ENCODE measurements around the gene ZC3H4. TPM values are rescaled to one million over a fixed set of nuclear protein-coding genes. Genes with fewer than 3 reads are reported as not detected.

Gene ZC3H4
- total RNA-seq, 1 donor from 2014 or later: 23.9 TPM

DNA sequence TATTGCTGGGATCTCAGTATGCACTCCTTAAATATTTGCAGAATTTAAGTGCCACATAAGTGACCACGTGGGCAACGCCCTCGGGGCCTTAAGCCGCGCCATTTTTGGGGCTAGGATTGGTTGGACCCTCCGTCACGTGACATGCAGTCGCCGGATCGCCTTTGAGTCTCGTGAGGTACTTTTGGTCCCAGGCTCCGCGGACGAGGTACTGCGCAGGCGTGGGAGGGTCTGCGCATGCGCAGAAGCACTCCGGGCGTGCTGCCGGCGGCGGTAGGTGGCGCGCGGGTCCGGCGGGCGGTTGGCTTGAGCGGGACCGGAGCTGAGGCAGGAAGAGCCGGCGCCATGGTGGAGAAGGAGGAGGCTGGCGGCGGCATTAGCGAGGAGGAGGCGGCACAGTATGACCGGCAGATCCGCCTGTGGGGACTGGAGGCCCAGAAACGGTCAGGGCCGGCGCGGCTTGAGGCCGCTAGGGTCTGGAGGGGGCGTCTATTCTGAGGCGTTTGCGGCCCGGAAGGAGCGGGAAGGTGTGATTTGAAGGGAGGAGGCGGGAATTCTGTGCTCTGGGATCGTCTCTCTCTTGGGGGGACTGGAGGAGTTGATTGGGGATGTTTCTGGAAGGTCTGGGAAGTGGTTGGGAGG lies 17.1 kb upstream of the ZC3H4 start, which contains the start of gene SAE1:
Gene SAE1 (plus strand): TSS at position 247 of the 639 bp plus-strand sequence. CDS start 96 bp downstream, at position 343.
- Histone ChIP-seq H3K4me3 (ENCODE audit: low read depth, low read length) (peak within 1 kb of the TSS; percentile 68), H3K27me3 (ENCODE audit: control insufficient read depth, insufficient read depth, low read length) (no peaks in the 10 kb centered on the region), H3K36me3 (ENCODE audit: control insufficient read depth, insufficient read depth, low read length) (peaks cover 2% of the 10 kb centered on the region)
- TF ChIP-seq CTCF (IDR thresholded peaks at IDR 0.05; ENCODE audit: insufficient read depth, low read length, poor library complexity, severe bottlenecking): peak; percentile 50
- peak; percentile 90 for DNase-seq (ENCODE audit: low read depth)

- no peak for DNase-seq (ENCODE audit: low read depth)
Observed at GRCh38 chr19:47130120-47130588, 16.6 kb upstream of the ZC3H4 start.

DNA sequence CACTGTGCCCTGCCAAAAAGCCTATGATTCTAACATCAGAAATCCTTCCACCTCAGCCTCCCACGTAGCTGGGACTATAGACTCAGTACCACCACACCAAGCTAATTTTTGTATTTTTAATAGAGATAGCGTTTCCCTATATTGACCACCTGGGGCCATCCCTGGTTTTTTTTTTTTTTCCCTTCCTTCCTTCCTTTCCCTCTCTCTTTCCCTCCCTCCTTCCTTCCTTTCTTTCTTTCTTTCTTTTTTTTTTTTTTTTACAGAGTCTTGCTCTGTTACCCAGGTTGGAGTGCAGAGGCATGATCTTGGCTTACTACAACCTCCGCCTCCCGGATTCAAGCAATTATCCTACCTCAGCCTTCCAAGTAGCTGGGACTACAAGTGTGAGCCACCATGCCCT lies 16.0 kb upstream of the ZC3H4 start:
- Histone ChIP-seq H3K27me3 (ENCODE audit: control insufficient read depth, insufficient read depth, low read length) (no peaks in the 10 kb centered on the region), H3K4me3 (ENCODE audit: low read depth, low read length) (no peak overlapping the region), H3K36me3 (ENCODE audit: control insufficient read depth, insufficient read depth, low read length) (peaks cover 2% of the 10 kb centered on the region)
- DNase-seq (ENCODE audit: low read depth): no peak
- TF ChIP-seq CTCF (IDR thresholded peaks at IDR 0.05; ENCODE audit: insufficient read depth, low read length, poor library complexity, severe bottlenecking): no peak

More at GRCh38 chr19:47130120-47130588, 16.6 kb upstream of the ZC3H4 start:
- Histone ChIP-seq H3K27me3 (ENCODE audit: control insufficient read depth, insufficient read depth, low read length) (no peaks in the 10 kb centered on the region), H3K4me3 (ENCODE audit: low read depth, low read length) (no peak overlapping the region), H3K36me3 (ENCODE audit: control insufficient read depth, insufficient read depth, low read length) (peaks cover 2% of the 10 kb centered on the region)
- no peak for TF ChIP-seq CTCF (IDR thresholded peaks at IDR 0.05; ENCODE audit: insufficient read depth, low read length, poor library complexity, severe bottlenecking)

GRCh38 chr19:47125669-47125938 lies 12.0 kb upstream of the ZC3H4 start:
- no peaks in the 10 kb centered on the region for H3K27me3 ChIP-seq (ENCODE audit: control insufficient read depth, insufficient read depth, low read length)
- DNase-seq (ENCODE audit: low read depth): no peak
- H3K4me3 ChIP-seq (ENCODE audit: low read depth, low read length): no peak overlapping the region
- TF ChIP-seq CTCF (IDR thresholded peaks at IDR 0.05; ENCODE audit: insufficient read depth, low read length, poor library complexity, severe bottlenecking): no peak
- H3K36me3 ChIP-seq (ENCODE audit: control insufficient read depth, insufficient read depth, low read length): no peaks in the 10 kb centered on the region

DNA sequence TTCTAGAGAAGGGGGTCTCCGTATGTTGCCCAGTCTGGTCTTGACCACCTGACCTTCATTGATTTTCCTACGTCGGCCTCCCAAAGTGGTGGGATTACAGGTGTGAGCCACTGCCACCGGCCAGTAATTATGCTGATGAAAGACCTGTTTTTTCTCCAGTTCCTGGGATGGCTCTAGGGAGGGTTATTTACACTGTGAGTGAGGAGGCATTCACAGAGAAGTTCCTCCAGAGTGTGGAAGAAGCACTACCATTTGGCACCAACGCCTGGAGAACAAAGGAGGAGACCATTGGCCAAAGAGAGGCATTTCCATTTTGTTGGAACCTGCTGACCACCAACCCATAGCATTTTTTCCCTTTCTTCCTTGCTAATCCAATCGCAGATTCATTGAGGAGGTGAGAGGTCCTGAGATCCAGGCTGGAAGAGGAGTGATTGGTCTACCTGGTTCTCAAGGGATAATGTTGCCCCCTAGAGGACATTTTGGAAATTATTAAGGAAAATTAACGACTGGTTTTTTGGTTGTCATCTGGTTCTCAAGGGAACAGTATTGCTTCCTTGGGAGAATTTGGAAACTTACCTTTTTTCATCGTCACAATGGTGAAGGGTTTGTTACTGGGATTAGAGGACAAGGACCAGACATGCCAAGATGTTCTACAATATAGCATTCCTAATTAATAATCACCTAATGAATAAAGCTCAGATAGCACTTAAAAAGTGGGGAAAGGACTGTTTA lies 11.5 kb upstream of the ZC3H4 start:
- no peaks in the 10 kb centered on the region for H3K27me3 ChIP-seq (ENCODE audit: control insufficient read depth, insufficient read depth, low read length)
- no peak overlapping the region for H3K4me3 ChIP-seq (ENCODE audit: low read depth, low read length)
- no peak for DNase-seq (ENCODE audit: low read depth)
- no peaks in the 10 kb centered on the region for H3K36me3 ChIP-seq (ENCODE audit: control insufficient read depth, insufficient read depth, low read length)
- peak; percentile 55 for TF ChIP-seq CTCF (IDR thresholded peaks at IDR 0.05; ENCODE audit: insufficient read depth, low read length, poor library complexity, severe bottlenecking)

Measured in kidney epithelial cell (primary cell).